GM19351 (cell line): ENCODE measurements around the gene POLR2J.
"Not testable (repeated sequence)": the region's sequence is repeated elsewhere in the genome, so short reads cannot be mapped to it uniquely, and the experiment has no call there.

ENCODE experiments used
- ATAC-seq: cut with Tn5 transposase; IDR thresholded peaks from one replicate; pipeline ENCODE4 v1.9.1; 2021; ENCODE audit warnings: mild to moderate bottlenecking, moderate library complexity; ENCODE audit not compliant: unreplicated experiment

Gene POLR2J

GRCh38 chr7:102478314-102479208 lies at the start of gene POLR2J:
POLR2J (minus strand) TSS chr7:102478922; CDS start chr7:102478860, 62 bp downstream.
- ATAC-seq, result peak; percentile 89

- not testable (repeated sequence) for ATAC-seq
Measured at GRCh38 chr7:102527822-102528793, 49.4 kb upstream of the POLR2J start.

GRCh38 chr7:102527182-102527581 lies 48.5 kb upstream of the POLR2J start:
- ATAC-seq, result not testable (repeated sequence)

- ATAC-seq, result not testable (repeated sequence)
Measured at GRCh38 chr7:102524803-102525202, 46.1 kb upstream of the POLR2J start.

- not testable (repeated sequence) for ATAC-seq
Measured at GRCh38 chr7:102520797-102521196, 42.1 kb upstream of the POLR2J start.

GRCh38 chr7:102517550-102518147 lies 38.9 kb upstream of the POLR2J start, which contains the start of gene RASA4B:
RASA4B (minus strand) TSS chr7:102517777; CDS start chr7:102517710, 67 bp downstream.
- ATAC-seq, result peak; percentile 71

GRCh38 chr7:102516951-102517350 lies 38.2 kb upstream of the POLR2J start:
- peak; percentile 20 for ATAC-seq

GRCh38 chr7:102515889-102516288 lies 37.2 kb upstream of the POLR2J start:
- not testable (repeated sequence) for ATAC-seq

GRCh38 chr7:102514881-102515721 lies 36.4 kb upstream of the POLR2J start:
- peak; percentile 67 for ATAC-seq

- ATAC-seq, result not testable (repeated sequence)
Measured at GRCh38 chr7:102512642-102513221, 34.0 kb upstream of the POLR2J start.

GRCh38 chr7:102511860-102512522 lies 33.3 kb upstream of the POLR2J start:
- peak; percentile 42 for ATAC-seq

- ATAC-seq, result not testable (repeated sequence)
Measured at GRCh38 chr7:102510575-102510974, 31.9 kb upstream of the POLR2J start.

GRCh38 chr7:102507410-102508088 lies 28.8 kb upstream of the POLR2J start:
- not testable (repeated sequence) for ATAC-seq

- ATAC-seq, result not testable (repeated sequence)
Measured at GRCh38 chr7:102505298-102506185, 26.8 kb upstream of the POLR2J start.

GRCh38 chr7:102503141-102503540 lies 24.4 kb upstream of the POLR2J start:
- not testable (repeated sequence) for ATAC-seq

- not testable (repeated sequence) for ATAC-seq
Measured at GRCh38 chr7:102498321-102498720, 19.6 kb upstream of the POLR2J start.

- ATAC-seq, result not testable (repeated sequence)
Measured at GRCh38 chr7:102497308-102497707, 18.6 kb upstream of the POLR2J start.
